T1000 (cell line): Measurements from ENCODE around the gene PPIL4.
A peak's percentile ranks its signal among the peaks of the same experiment; 100 is the strongest.

Source experiments
- DNase-seq: peaks from one replicate; lab custom pipeline; 2025; ENCODE audit warnings: mixed read lengths; lab: John Stamatoyannopoulos, UW

PPIL4 gene, protein sequence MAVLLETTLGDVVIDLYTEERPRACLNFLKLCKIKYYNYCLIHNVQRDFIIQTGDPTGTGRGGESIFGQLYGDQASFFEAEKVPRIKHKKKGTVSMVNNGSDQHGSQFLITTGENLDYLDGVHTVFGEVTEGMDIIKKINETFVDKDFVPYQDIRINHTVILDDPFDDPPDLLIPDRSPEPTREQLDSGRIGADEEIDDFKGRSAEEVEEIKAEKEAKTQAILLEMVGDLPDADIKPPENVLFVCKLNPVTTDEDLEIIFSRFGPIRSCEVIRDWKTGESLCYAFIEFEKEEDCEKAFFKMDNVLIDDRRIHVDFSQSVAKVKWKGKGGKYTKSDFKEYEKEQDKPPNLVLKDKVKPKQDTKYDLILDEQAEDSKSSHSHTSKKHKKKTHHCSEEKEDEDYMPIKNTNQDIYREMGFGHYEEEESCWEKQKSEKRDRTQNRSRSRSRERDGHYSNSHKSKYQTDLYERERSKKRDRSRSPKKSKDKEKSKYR

GRCh38 chr6:149545754-149546471 is at the start of gene PPIL4:
Gene PPIL4 (minus strand): TSS chr6:149546043. CDS start chr6:149546005, 38 bp downstream.
- DNase-seq, result peak; percentile 91

DNA sequence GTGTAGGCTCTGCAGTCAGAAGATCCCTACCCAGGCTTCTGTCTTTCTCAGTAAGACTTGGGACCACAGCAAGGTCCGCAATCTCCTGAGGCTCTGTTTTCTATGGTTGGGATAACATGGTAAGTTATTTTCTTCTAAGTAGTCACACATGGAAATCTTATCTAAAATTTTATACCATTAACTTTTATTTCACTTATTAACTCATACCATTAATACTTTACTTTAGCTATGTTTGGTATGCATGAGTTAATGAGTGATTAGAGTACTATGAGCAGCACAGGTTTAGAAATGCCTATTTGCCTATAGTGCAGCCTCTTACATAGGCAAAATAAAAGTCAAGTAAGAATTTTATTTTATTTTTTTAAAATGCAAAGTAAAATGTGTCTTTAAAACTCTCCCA is 47.6 kb upstream of the PPIL4 start:
- no peak for DNase-seq

- DNase-seq, result no peak
These were observed 47.1 kb upstream of the PPIL4 start for GRCh38 chr6:149592983-149593382.

DNA sequence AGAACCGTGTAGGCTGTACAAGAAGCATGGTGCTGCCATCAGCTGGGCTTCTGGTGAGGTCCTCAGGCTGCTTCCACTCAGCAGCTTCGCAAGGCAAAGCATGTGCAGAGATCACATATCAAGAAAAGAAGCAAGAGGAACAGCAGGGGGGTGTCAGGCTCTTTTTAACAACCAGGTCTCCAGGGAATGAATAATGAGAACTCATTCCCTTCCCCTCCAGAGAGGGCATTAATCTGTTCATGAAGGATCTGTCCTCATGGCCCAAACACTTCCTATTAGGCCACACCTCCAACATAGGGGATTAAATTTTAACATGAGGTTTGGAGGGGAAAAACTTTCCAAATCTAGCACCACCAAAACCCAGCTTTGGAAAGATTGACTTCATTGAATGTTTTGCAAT is 40.3 kb upstream of the PPIL4 start:
- DNase-seq, result no peak

DNA sequence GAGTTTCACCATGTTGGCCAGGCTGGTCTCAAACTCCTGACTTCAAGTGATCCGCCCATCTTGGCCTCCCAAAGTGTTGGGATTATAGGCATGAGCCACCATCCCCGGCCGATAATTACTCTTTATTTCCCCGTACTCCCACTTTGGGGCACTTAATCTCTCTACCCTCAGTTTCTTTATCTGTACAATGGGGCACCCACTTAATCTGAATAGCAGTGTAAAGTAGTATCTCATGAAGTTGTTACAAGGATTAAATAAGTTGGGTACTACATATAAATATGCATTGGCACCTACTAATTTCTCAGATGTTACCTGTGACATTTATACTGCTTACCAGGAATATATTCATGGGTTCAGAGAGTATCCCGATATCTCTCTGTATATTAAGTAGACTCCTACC is 35.5 kb upstream of the PPIL4 start:
- no peak for DNase-seq

DNA sequence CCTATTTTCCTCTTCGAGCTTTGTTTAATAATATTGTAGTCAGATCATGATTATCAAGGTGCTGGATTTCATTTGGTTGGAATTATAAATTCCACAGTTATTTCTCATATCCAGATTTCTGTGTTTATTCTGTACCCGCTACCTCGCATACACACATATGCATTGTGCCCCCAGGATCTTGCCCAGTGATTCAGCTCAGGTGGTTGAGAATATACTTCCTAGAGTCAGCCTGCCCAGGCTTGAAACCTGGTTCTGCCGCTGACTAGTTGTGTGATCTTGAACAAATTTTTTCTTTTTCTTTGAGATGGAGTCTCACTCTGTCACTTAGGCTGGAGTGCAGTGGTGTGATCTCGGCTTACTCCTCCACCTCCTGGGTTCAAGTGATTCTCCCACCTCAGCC is 35.0 kb upstream of the PPIL4 start:
- DNase-seq, result no peak

- no peak for DNase-seq
These were observed 22.2 kb upstream of the PPIL4 start for GRCh38 chr6:149567945-149568585.

DNA sequence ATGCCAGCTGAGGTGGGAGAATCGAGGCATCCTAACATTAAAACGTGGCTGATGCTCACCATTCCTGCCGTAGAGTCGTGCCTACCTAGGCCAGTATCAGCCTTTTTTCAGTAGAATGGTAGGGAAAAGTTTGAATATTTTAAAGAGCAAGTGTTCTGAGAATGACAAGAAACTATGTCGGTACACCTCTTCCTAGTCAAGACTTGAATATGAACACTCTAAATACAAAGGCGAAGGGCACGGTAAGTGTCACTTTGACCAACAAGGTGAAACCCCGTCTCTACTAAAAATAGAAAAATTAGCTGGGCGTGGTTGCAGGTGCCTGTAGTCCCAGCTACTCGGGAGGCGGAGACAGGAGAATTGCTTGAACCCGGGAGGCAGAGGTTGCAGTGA is 21.3 kb upstream of the PPIL4 start:
- DNase-seq, result no peak

- peak; percentile 64 for DNase-seq
These were observed 20.8 kb upstream of the PPIL4 start for GRCh38 chr6:149566410-149567193.

- DNase-seq, result peak; percentile 93
These were observed 19.9 kb upstream of the PPIL4 start, which contains the start of gene GINM1 for GRCh38 chr6:149565527-149566409. Gene GINM1 (plus strand): TSS chr6:149566375. CDS start chr6:149566415, 40 bp downstream.

DNA sequence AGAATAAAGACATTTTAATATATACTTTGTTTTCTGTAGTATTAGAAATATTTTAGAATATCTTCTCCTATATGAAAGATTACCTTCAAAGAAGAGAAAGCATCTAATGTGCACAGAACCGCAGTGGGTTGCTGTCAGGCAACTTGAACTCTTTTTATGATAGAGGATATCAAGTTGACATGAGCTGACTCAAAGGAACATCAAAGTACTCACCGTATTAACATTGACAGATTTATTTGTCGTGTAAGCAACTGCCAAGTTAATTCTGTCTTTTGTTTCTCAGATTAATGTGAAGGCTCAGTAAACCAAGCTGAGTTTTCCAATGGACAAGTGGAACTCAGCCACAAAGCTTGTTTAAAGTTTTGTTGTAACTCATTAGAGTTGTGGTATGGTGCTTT is 18.1 kb upstream of the PPIL4 start:
- no peak for DNase-seq

- no peak for DNase-seq
These were observed 17.5 kb upstream of the PPIL4 start for GRCh38 chr6:149563203-149563927.

- DNase-seq, result no peak
These were observed 14.9 kb upstream of the PPIL4 start for GRCh38 chr6:149560736-149561135.

- no peak for DNase-seq
These were observed 13.5 kb upstream of the PPIL4 start for GRCh38 chr6:149559389-149559788.

- no peak for DNase-seq
These were observed 12.2 kb upstream of the PPIL4 start for GRCh38 chr6:149558029-149558428.

DNA sequence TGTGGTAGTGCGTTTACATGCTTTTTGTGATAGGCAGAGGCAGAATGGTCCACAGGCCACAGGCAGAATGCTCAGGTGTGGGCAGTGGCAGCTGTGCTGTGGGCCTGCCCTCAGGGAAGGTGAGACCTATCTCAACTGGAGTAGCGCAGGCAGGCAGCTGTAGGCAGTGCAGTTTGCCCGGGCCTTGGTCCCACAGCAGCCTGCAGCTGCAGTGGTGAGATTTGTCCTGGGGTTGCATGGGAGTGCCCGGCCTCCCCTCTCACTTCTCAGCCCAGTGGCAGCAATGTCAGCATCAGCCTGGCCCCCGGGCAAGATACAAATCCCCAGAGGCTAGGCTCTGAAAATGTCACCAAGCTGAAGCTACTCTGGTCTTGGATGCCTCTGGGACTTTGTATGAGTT is 6.1 kb upstream of the PPIL4 start:
- DNase-seq, result no peak

GRCh38 chr6:149545258-149545753 is 537 bp downstream of the PPIL4 start:
- no peak for DNase-seq

DNA sequence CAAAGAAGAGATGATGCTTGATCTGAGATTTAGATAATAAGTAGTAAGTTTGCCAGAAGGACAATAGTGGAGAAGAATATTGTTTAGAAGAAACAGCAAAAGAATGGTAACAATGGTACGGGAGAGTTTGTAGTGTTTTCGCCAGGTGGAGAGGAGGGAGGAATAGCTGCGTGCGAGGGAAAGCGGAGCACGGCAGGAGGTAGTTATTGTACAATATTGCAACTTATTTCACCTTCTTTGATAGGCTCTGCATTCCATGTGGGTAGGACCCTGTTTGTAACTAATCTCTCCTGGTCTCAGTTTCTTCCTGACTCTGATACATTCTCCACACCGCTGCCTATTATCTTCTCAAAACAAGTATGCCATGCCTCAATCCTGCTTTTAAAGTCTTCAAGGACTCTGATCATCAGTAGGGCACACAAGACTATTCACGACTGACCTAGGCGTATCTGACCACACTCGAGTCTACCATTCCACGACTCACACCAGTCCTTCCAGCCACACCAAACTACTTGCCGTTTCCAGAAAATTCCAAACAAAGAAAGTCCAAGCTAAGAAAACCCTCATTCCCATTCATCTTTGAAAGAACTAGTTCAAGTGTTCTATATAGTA is 1.1 kb downstream of the PPIL4 start:
- no peak for DNase-seq

DNA sequence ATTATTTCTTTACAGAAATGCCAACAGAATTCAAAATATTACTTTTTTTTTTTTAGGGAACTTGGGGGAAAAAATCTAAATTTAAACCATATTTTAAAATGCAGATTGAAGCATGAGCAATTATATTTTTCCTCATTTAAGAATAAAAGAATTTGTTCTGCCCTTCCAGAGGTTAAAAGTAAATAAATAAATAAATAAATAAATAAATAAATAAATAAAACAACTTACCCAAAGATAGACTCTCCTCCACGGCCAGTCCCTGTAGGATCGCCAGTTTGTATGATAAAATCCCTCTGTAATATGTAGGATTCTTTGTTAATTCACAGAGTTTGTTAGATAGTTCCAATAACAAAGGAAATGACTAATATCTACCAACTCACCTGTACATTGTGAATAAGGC is 4.7 kb downstream of the PPIL4 start:
- no peak for DNase-seq
